ENCODE measurements around the gene PMFBP1. TPM values are rescaled to one million over a fixed set of nuclear protein-coding genes. Genes with fewer than 3 reads are reported as not detected.

The PMFBP1 gene
- total and polyA plus RNA-seq, 7 donors, result 0.16 to 0.72 (median 0.37) TPM; not detected in 2

- Histone ChIP-seq H3K4me3 (no peak overlapping the region), H3K4me1 (peaks cover 11% of the 10 kb centered on the region), H3K36me3 (ENCODE audit: insufficient read depth in 1 of 2, low read depth in 1 of 2) (peaks cover 0 to 7% of the 10 kb centered on the region in 2 donors), H3K9me3 (no peaks in the 10 kb centered on the region), H3K27me3 (ENCODE audit: insufficient read depth in 3 of 3, low read length in 2 of 3) (no peaks in the 10 kb centered on the region), H3K27ac (no peak overlapping the region)
- ATAC-seq (peak; percentile 55 to 93 (median 91)), DNase-seq (peak in 1 of 2 donors; percentile 59)
- TF ChIP-seq CTCF (IDR thresholded peaks at IDR 0.05), result no peak
- intact Hi-C loops (cut with DNase I), result no loop called here
- WGBS, 3 donors, result 49 to 62% (median 54%) methylated on average over 8 of the region's 8 CpGs
Measured at GRCh38 chr16:72073560-72074230, 98.3 kb downstream of the PMFBP1 start.

- no peak for TF ChIP-seq CTCF (IDR thresholded peaks at IDR 0.05)
- intact Hi-C loops (cut with DNase I), result no loop called here
- WGBS, 3 donors, result 54 to 70% (median 59%) methylated on average over 12 of the region's 12 CpGs
Measured at GRCh38 chr16:72072514-72073342, 99.2 kb downstream of the PMFBP1 start.

More at GRCh38 chr16:72072514-72073342, 99.2 kb downstream of the PMFBP1 start:
- Histone ChIP-seq H3K4me1 (peaks cover 11% of the 10 kb centered on the region), H3K27ac (no peak overlapping the region), H3K36me3 (ENCODE audit: insufficient read depth in 1 of 2, low read depth in 1 of 2) (no peaks in the 10 kb centered on the region), H3K9me3 (no peaks in the 10 kb centered on the region), H3K27me3 (ENCODE audit: insufficient read depth in 3 of 3, low read length in 2 of 3) (no peaks in the 10 kb centered on the region), H3K4me3 (no peak overlapping the region)
- DNase-seq (no peak), ATAC-seq (no peak)

Other genes with a start within 250 kb of the PMFBP1 start
- gene PKD1L3, start 171.8 kb downstream of the PMFBP1 start, total RNA-seq, result under 1 TPM in 3 of 4 donors, not detected in 1; 0.04 to 0.13 (median 0.08) TPM
- gene PKD1L3, start 171.8 kb downstream of the PMFBP1 start, polyA plus RNA-seq, result under 1 TPM in 1 of 3 donors, not detected in 2; 0.03 TPM
- gene DHODH, start 163.4 kb downstream of the PMFBP1 start, total RNA-seq, result 10 to 100 TPM in 1 of 4 donors, 1 to 10 TPM in 3; 7.3 to 12.5 (median 8.8) TPM
- 10 to 100 TPM in 2 of 3 donors, 1 to 10 TPM in 1; 7.6 to 13.4 (median 10.9) TPM for gene DHODH, start 163.4 kb downstream of the PMFBP1 start, polyA plus RNA-seq
- 10 to 100 TPM in 2 of 4 donors, 1 to 10 TPM in 2; 2.6 to 17.3 (median 7.2) TPM for gene HP, start 117.7 kb downstream of the PMFBP1 start, total RNA-seq
- gene HP, start 117.7 kb downstream of the PMFBP1 start, polyA plus RNA-seq, result 10 to 100 TPM in 1 of 3 donors, 1 to 10 TPM in 2; 2.3 to 13.0 (median 9.3) TPM
- gene HPR, start 108.9 kb downstream of the PMFBP1 start, total RNA-seq, result 1 to 10 TPM in 2 of 4 donors, under 1 TPM in 1, not detected in 1; 0.36 to 2.0 (median 1.8) TPM
- gene HPR, start 108.9 kb downstream of the PMFBP1 start, polyA plus RNA-seq, result 1 to 10 TPM in 1 of 3 donors, under 1 TPM in 2; 0.34 to 1.1 (median 0.49) TPM
- gene TXNL4B, start 78.5 kb downstream of the PMFBP1 start, total RNA-seq, result 10 to 100 TPM in 1 of 4 donors, 1 to 10 TPM in 3; 6.7 to 13.1 (median 8.7) TPM
- gene TXNL4B, start 78.5 kb downstream of the PMFBP1 start, polyA plus RNA-seq, result 10 to 100 TPM in 2 of 3 donors, 1 to 10 TPM in 1; 8.3 to 52.1 (median 20.7) TPM
- gene DHX38, start 78.3 kb downstream of the PMFBP1 start, total RNA-seq, result 10 to 100 TPM; 34.0 to 58.2 (median 50.2) TPM
- 10 to 100 TPM; 32.8 to 71.9 (median 54.2) TPM for gene DHX38, start 78.3 kb downstream of the PMFBP1 start, polyA plus RNA-seq

Measured in psoas muscle (tissue), 8 donors.